ENCODE results near the gene CCDC134. TPM values are rescaled to one million over a fixed set of nuclear protein-coding genes. Genes with fewer than 3 reads are reported as not detected.

Gene CCDC134
- total RNA-seq, 4 donors from 2014 or later: 3.8 to 8.9 (median 5.4) TPM

- Histone ChIP-seq H3K36me3 (peaks cover 0 to 100% of the 10 kb centered on the region in 2 donors), H3K4me1 (no peaks in the 10 kb centered on the region), H3K27me3 (no peaks in the 10 kb centered on the region), H3K27ac (no peak overlapping the region), H3K4me3 (no peak overlapping the region), H3K9me3 (no peaks in the 10 kb centered on the region)
- WGBS, 2 donors (ENCODE audit: low coverage in 1 of 2): 77 to 100% methylated on average over 2 of the region's 2 CpGs
- no peak for ATAC-seq
- no peak for TF ChIP-seq EP300 (IDR thresholded peaks at IDR 0.05)
- TF ChIP-seq CTCF (IDR thresholded peaks at IDR 0.05): no peak
- TF ChIP-seq POLR2A (IDR thresholded peaks at IDR 0.05): no peak
- TF ChIP-seq POLR2AphosphoS5 (IDR thresholded peaks at IDR 0.05): no peak
Measured at GRCh38 chr22:41874090-41874489, 73.6 kb downstream of the CCDC134 start.

- Histone ChIP-seq H3K4me1 (no peaks in the 10 kb centered on the region), H3K27me3 (no peaks in the 10 kb centered on the region), H3K27ac (no peak overlapping the region), H3K36me3 (peaks cover 0 to 100% of the 10 kb centered on the region in 2 donors), H3K4me3 (no peak overlapping the region), H3K9me3 (no peaks in the 10 kb centered on the region)
- ATAC-seq: no peak
- 81 to 84% methylated on average over 7 to 10 of the region's 10 CpGs for WGBS, 2 donors (ENCODE audit: low coverage in 1 of 2)
- TF ChIP-seq POLR2AphosphoS5 (IDR thresholded peaks at IDR 0.05) (no peak), EP300 (IDR thresholded peaks at IDR 0.05) (no peak), POLR2A (IDR thresholded peaks at IDR 0.05) (no peak), CTCF (IDR thresholded peaks at IDR 0.05) (no peak)
Measured at GRCh38 chr22:41875531-41876270, 75.2 kb downstream of the CCDC134 start.

Other genes with a start within 250 kb of the CCDC134 start
- gene CSDC2, start 239.7 kb upstream of the CCDC134 start, total RNA-seq: 10 to 100 TPM in 1 of 4 donors, 1 to 10 TPM in 3; 3.0 to 22.2 (median 5.8) TPM
- 10 to 100 TPM; 32.7 to 42.5 (median 37.1) TPM for gene PMM1, start 210.8 kb upstream of the CCDC134 start, total RNA-seq
- gene DESI1, start 179.6 kb upstream of the CCDC134 start, total RNA-seq: 10 to 100 TPM; 18.2 to 77.7 (median 21.4) TPM
- 100 to 1,000 TPM; 236 to 277 (median 258) TPM for gene XRCC6, start 179.4 kb upstream of the CCDC134 start, total RNA-seq
- 100 to 1,000 TPM in 3 of 4 donors, 10 to 100 TPM in 1; 78.6 to 131 (median 111) TPM for gene SNU13, start 111.8 kb upstream of the CCDC134 start, total RNA-seq
- under 1 TPM in 3 of 4 donors, not detected in 1; 0.07 to 0.81 (median 0.50) TPM for gene MEI1, start 101.2 kb upstream of the CCDC134 start, total RNA-seq
- gene SREBF2, start 32.4 kb downstream of the CCDC134 start, total RNA-seq: 100 to 1,000 TPM in 1 of 4 donors, 10 to 100 TPM in 3; 39.7 to 101 (median 58.8) TPM
- not detected for gene SHISA8, start 114.4 kb downstream of the CCDC134 start, total RNA-seq
- gene TNFRSF13C, start 126.1 kb downstream of the CCDC134 start, total RNA-seq: under 1 TPM in 2 of 4 donors, not detected in 2; 0.12 to 0.16 TPM
- gene CENPM, start 146.5 kb downstream of the CCDC134 start, total RNA-seq: 1 to 10 TPM in 2 of 4 donors, not detected in 2; 1.9 to 3.4 TPM
- gene SEPTIN3, start 168.8 kb downstream of the CCDC134 start, total RNA-seq: 1 to 10 TPM in 1 of 4 donors, under 1 TPM in 2, not detected in 1; 0.13 to 1.2 (median 0.93) TPM
- gene WBP2NL, start 198.1 kb downstream of the CCDC134 start, total RNA-seq: 1 to 10 TPM in 1 of 4 donors, under 1 TPM in 3; 0.22 to 2.8 (median 0.59) TPM